Loucy (cell line): ENCODE data around the gene FEN1.

ENCODE experiments used
- H2AFZ ChIP-seq: fragments of 200-600 bp; sonication (generic); 2 replicates; pipeline ENCODE4 v1.6.0; 2016; ENCODE audit warnings: antibody characterized with exemption, mild to moderate bottlenecking, low read length, moderate library complexity
- H3F3A ChIP-seq: fragments of 200-600 bp; 2 replicates; pipeline ENCODE4 v1.6.0; 2016; ENCODE audit warnings: antibody characterized with exemption, low read depth, mild to moderate bottlenecking
- H3K27me3 ChIP-seq: fragments of 200-600 bp; sonication (generic); 2 replicates; pipeline ENCODE4 v1.6.1; 2014; ENCODE audit warnings: low read length, mild to moderate bottlenecking; ENCODE audit not compliant: insufficient read depth, poor library complexity, severe bottlenecking
- H3K36me3 ChIP-seq: fragments of 200-600 bp; sonication (generic); 2 replicates; pipeline ENCODE4 v1.6.1; 2016; ENCODE audit warnings: low read length; ENCODE audit not compliant: insufficient read depth
- H3K4me1 ChIP-seq: fragments of 200-600 bp; sonication (generic); 2 replicates; pipeline ENCODE4 v1.5.1; 2014; ENCODE audit warnings: low read length, mild to moderate bottlenecking; ENCODE audit not compliant: insufficient read depth, poor library complexity, severe bottlenecking
- H3K4me2 ChIP-seq: fragments of 200-600 bp; sonication (generic); 2 replicates; pipeline ENCODE4 v1.6.0; 2014; ENCODE audit warnings: antibody characterized with exemption, low read length, low read depth, mild to moderate bottlenecking; ENCODE audit not compliant: poor library complexity, severe bottlenecking
- H3K4me3 ChIP-seq: fragments of 200-600 bp; sonication (generic); 2 replicates; pipeline ENCODE4 v1.5.1; 2014; ENCODE audit warnings: low read length, mild to moderate bottlenecking, mixed read lengths; ENCODE audit not compliant: poor library complexity, severe bottlenecking
- H3K79me2 ChIP-seq: fragments of 200-600 bp; sonication (generic); 2 replicates; pipeline ENCODE4 v1.6.1; 2014; ENCODE audit warnings: low read length; ENCODE audit not compliant: insufficient read depth
- H3K9ac ChIP-seq: fragments of 200-600 bp; sonication (generic); 2 replicates; pipeline ENCODE4 v1.6.0; 2014; ENCODE audit warnings: mild to moderate bottlenecking, low read depth, low read length, moderate library complexity; ENCODE audit not compliant: poor library complexity, severe bottlenecking
- H3K9me2 ChIP-seq: fragments of 200-600 bp; sonication (generic); replicated peaks from 2 replicates; pipeline ENCODE4 v1.6.1; 2016; ENCODE audit warnings: low read depth, low read length, mixed read lengths
- H3K9me3 ChIP-seq: fragments of 200-600 bp; sonication (generic); 2 replicates; pipeline ENCODE4 v1.6.1; 2014; ENCODE audit warnings: mild to moderate bottlenecking, antibody characterized with exemption, low read length, low read depth; ENCODE audit not compliant: insufficient read depth
- H4K20me1 ChIP-seq: fragments of 200-600 bp; sonication (generic); 2 replicates; pipeline ENCODE4 v1.6.0; 2014; ENCODE audit warnings: antibody characterized with exemption, low read length, mild to moderate bottlenecking; ENCODE audit not compliant: insufficient read depth, poor library complexity, severe bottlenecking
- EZH2phosphoT487 ChIP-seq: fragments of 200-600 bp; IDR thresholded peaks from 2 replicates; pipeline ENCODE4 v1.6.1; 2018; ENCODE audit warnings: antibody characterized with exemption, mild to moderate bottlenecking, moderate library complexity, borderline replicate concordance
- TF ChIP-seq, protein P1 (sequence below): fragments of 200-600 bp; sonication (generic); conservative IDR thresholded peaks from 2 replicates; pipeline ENCODE4 v1.5.1; 2014; ENCODE audit warnings: mild to moderate bottlenecking, antibody characterized with exemption, low read length

The FEN1 gene

DNA sequence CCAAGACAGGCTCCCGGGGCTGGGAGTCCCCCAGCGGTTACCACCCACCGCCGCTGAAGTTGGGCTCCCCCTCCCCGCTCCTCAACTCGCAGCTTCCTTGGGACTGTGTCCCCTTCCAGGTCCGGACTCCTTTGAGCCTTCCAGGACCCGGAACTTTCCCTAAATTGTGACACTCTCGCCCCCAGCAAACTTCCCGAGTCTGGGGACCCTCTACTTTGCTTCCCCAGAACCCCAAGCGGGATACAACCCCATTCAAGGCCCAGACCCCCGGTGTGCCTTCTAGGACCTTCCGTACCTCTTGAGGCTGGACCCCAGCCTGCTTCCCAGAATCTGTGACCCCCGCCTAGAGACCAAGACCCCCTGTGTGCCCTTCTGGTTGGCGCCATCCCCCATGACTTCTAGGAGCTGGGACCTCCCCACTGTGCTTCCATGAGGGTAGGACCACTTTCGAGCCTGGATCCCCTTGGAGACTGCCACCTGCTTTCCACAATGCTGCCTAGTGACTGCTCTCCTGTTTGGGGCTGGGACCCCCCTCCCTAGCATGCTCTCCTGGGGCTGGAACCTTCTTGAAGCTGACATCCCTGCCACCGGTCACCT, 39.7 kb upstream of the FEN1 start:
- Histone ChIP-seq H3F3A (no peaks in the 10 kb centered on the region), H3K79me2 (no peaks in the 10 kb centered on the region), H2AFZ (no peak overlapping the region), H3K4me1 (peaks cover 19% of the 10 kb centered on the region), H4K20me1 (no peaks in the 10 kb centered on the region), H3K27me3 (no peaks in the 10 kb centered on the region), H3K36me3 (no peaks in the 10 kb centered on the region), H3K4me3 (no peak overlapping the region), H3K4me2 (no peak overlapping the region), H3K9ac (no peak overlapping the region), H3K9me2 (no peaks in the 10 kb centered on the region), H3K9me3 (no peaks in the 10 kb centered on the region)
- no peak for TF ChIP-seq EZH2phosphoT487
- TF ChIP-seq, protein P1, sequence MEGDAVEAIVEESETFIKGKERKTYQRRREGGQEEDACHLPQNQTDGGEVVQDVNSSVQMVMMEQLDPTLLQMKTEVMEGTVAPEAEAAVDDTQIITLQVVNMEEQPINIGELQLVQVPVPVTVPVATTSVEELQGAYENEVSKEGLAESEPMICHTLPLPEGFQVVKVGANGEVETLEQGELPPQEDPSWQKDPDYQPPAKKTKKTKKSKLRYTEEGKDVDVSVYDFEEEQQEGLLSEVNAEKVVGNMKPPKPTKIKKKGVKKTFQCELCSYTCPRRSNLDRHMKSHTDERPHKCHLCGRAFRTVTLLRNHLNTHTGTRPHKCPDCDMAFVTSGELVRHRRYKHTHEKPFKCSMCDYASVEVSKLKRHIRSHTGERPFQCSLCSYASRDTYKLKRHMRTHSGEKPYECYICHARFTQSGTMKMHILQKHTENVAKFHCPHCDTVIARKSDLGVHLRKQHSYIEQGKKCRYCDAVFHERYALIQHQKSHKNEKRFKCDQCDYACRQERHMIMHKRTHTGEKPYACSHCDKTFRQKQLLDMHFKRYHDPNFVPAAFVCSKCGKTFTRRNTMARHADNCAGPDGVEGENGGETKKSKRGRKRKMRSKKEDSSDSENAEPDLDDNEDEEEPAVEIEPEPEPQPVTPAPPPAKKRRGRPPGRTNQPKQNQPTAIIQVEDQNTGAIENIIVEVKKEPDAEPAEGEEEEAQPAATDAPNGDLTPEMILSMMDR, result no peak

DNA sequence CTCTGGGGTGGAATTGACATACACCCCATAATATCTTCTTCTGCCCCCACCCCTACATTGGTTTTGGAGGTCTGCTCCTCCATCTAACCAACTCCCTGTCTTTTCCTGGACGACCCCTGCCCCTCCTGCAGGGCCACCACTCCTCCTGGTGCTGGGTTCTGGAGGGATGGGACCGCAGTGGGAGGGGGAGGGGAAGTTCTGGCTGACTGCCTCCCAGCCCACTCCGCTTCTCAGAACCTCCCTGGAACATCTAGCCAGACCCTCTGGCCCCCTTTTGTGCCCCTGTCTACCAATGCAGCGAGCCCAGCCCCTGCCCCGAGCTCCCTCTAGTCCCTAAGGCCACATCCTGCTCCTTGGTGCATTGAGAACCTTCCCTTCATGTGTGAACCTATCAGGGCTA, 39.0 kb upstream of the FEN1 start:
- H3K9ac ChIP-seq, result no peak overlapping the region
- peaks cover 19% of the 10 kb centered on the region for H3K4me1 ChIP-seq
- TF ChIP-seq, protein P1, result no peak
- no peak for TF ChIP-seq EZH2phosphoT487
- no peaks in the 10 kb centered on the region for H3K27me3 ChIP-seq
- no peaks in the 10 kb centered on the region for H3K9me3 ChIP-seq
- H3K4me3 ChIP-seq, result no peak overlapping the region
- H4K20me1 ChIP-seq, result no peaks in the 10 kb centered on the region
- no peaks in the 10 kb centered on the region for H3F3A ChIP-seq
- no peaks in the 10 kb centered on the region for H3K9me2 ChIP-seq
- no peak overlapping the region for H3K4me2 ChIP-seq
- no peak overlapping the region for H2AFZ ChIP-seq
- H3K36me3 ChIP-seq, result no peaks in the 10 kb centered on the region
- H3K79me2 ChIP-seq, result no peaks in the 10 kb centered on the region

DNA sequence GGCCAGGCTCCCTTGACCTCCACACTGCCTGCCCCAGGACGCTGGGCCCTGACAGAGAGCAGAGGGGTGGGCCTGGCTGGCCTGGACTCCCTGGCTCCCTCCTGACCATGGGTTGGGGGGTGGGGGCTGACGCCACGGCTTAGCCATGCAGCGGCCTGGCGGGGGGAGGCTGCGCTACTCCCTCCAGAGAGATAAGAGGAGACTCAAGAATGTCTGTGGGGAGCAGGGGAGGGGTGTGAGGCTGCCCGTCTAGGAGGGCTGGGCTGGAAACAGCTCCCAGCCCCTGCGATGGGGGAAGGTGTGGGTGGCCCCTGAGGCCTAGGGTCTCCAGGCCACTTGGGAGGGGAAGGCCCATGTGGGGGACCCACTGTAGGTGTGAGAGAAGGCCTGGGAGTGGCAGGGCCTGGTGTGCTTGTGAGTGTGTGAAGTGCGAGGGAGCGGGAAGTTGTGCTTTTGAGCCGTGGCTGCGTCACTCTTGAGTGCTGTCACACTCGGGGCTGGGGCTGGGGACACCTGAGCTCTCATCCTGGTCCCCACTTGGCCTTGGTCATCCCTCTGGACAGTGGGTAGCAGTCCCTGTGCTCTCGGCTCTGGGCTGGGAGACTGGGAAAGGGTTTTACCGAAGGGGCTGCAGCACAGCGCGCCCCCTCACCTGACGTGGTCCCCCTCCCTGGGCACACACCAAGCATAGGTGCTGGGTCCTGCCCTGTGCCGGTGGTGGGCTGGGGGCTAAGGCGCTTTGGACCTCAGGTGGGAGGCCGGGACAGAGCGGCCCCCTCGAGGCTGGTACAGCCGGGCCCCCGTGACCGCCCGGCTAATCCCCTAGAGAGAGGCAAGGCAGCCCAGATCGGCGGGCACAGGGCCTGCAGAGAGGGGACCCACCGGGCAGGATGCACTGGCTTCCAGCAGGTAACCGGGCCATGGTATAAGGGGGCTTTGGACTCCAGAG, 37.9 kb upstream of the FEN1 start:
- Histone ChIP-seq H3F3A (no peaks in the 10 kb centered on the region), H3K27me3 (no peaks in the 10 kb centered on the region), H4K20me1 (no peaks in the 10 kb centered on the region), H3K9ac (no peak overlapping the region), H3K79me2 (no peaks in the 10 kb centered on the region), H3K4me2 (no peak overlapping the region), H3K9me2 (no peaks in the 10 kb centered on the region), H3K4me1 (peaks cover 19% of the 10 kb centered on the region), H3K9me3 (no peaks in the 10 kb centered on the region), H3K36me3 (no peaks in the 10 kb centered on the region), H2AFZ (no peak overlapping the region), H3K4me3 (no peak overlapping the region)
- TF ChIP-seq, protein P1, result no peak
- TF ChIP-seq EZH2phosphoT487, result no peak
